NCI-H2107 treated with DMSO at 0.1 percent for 48 hours (cell line): ENCODE results near the gene MYCBP.

Experiments
- DNase-seq: peaks from one replicate; lab custom pipeline; 2025; ENCODE audit not compliant: unreplicated experiment; lab: John Stamatoyannopoulos, UW

Gene MYCBP

GRCh38 chr1:38826886-38827285, 46.3 kb downstream of the MYCBP start:
- DNase-seq = no peak

- DNase-seq = peak; percentile 95
These were observed 46.9 kb downstream of the MYCBP start for GRCh38 chr1:38826262-38826661.

DNA sequence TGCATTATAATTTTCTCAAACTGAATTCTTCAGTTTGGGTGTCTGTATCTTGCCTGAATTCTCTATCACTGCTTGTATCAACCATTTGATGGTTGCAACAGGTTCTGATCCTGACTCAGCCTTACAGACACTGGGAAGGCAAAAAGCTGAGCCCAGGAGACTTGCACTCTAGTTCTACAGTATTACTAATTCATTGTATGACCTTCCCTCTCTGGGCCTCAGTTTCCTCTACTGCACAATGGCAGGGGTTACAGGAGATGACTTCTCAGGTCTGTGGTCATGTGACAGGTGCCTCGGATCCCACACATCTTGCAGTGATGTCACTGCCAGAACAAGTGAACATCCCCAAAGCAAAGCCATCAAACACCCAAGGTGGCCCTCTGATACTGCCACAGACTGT, 52.3 kb downstream of the MYCBP start:
- no peak for DNase-seq

DNA sequence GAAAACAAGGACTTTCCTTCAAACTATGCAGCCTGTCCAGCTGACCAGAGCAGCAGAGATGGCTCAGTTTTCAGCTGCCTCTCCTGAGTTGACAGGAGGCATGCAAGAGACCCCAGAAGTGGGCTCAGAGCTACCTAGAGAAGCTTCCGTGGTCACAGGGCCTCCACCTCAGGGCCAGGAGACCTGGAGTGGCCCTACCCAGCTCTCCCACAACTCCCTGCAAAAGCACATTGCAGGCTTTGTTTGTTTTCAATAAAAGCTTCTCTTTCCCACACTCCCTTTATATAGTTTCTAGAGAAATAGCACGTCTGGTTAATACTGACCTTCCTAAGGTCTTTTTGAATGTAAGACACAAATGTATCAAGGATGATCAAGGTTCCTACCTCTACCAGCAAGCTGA, 53.6 kb downstream of the MYCBP start:
- DNase-seq = no peak

GRCh38 chr1:38819040-38819439, 54.1 kb downstream of the MYCBP start:
- DNase-seq = no peak

- no peak for DNase-seq
These were observed 54.8 kb downstream of the MYCBP start for GRCh38 chr1:38818175-38818976.

GRCh38 chr1:38817267-38818174, 55.6 kb downstream of the MYCBP start:
- DNase-seq = no peak

- peak; percentile 100 for DNase-seq
These were observed 57.1 kb downstream of the MYCBP start for GRCh38 chr1:38815903-38816627.

- DNase-seq = no peak
These were observed 58.1 kb downstream of the MYCBP start for GRCh38 chr1:38814984-38815464.

GRCh38 chr1:38814444-38814983, 58.6 kb downstream of the MYCBP start:
- DNase-seq = no peak

DNA sequence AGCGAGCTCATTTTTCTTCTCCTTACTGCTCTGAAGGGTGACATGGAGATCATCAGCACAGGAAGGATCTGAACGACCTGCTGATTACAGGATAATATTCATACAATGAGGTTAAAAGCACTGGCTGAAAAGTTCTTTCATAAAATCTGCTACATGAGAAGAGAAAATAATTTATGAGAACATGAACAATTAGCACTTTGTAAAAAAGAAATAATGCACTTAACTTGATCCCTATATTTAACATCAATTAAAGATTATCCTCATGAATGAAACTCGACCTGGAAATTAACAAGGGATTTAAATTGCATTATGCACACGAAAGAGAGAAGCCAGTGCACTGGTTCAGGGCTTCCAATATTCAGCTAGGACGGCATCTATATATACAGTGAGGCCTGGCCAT, 60.2 kb downstream of the MYCBP start:
- DNase-seq = no peak
